Measurements from ENCODE around the gene MINDY1.
A peak's percentile ranks its signal among the peaks of the same experiment; 100 is the strongest.

MINDY1 gene, protein sequence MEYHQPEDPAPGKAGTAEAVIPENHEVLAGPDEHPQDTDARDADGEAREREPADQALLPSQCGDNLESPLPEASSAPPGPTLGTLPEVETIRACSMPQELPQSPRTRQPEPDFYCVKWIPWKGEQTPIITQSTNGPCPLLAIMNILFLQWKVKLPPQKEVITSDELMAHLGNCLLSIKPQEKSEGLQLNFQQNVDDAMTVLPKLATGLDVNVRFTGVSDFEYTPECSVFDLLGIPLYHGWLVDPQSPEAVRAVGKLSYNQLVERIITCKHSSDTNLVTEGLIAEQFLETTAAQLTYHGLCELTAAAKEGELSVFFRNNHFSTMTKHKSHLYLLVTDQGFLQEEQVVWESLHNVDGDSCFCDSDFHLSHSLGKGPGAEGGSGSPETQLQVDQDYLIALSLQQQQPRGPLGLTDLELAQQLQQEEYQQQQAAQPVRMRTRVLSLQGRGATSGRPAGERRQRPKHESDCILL
- 5.3 to 16.7 reads per million in 2 experiments for total RNA-seq

DNA sequence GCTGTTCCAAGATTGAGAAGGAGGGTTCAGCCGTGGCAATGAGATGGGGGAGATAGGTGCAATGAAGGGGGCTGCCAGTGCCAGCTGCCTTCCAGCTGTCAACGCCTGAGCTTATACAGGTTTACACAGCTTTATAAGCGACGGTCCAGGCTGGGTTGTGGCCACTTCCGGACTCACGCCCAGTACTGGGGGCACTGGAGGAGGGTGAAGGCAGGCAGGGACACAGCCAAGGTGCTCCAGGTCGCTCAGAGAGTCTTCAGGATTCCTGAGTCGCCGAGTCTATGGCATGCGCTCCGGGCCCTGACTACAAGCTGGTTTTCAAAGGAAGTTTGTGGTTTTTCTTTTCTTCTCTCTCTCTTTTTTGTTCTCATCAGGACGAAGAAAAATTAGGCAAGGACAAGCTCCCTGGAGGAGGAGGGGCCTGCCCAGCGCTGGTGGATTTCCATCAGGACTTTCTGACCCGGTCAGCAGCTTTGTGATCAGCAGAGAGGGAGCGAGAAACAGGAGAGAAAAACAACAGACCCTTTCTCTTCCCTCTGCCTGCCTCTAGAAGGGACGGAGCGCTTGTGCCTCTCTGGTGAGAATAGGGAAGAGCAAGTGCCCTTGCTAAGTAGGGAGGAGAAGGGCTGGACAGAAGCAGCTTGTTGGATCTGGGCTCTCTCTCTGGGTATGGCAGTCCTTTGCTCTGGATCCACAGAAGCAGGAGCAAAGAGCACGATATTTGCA, at the start of gene MINDY1:
MINDY1 (minus strand) TSS at position 576 of the 726 bp plus-strand sequence. CDS start 4,285 bp downstream, outside the sequence.
- DNase-seq (ENCODE audit: low read depth) = no peak

DNA sequence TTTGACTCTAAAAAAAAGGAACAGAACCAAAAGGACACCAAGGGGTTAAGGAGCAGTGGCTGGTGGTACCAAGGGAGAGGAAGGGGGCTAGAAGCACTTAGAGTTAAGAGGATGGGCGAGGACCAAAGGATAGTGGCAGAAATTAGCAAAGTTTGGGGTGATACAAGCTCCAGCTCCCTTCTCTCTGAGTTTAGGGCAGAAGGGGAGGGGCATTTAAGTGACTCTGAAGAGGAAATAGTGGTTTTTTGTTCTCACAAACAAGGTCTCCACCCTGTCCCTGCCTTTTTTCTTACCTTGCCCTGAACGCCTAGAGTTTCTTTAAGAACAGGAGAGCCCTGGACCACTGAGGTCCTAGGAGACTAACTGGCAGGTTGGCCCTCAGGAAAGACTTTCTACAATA, 49.4 kb upstream of the MINDY1 start:
- DNase-seq (ENCODE audit: low read depth) = no peak

GRCh38 chr1:151055581-151055980, 48.9 kb upstream of the MINDY1 start:
- no peak for DNase-seq (ENCODE audit: low read depth)

DNA sequence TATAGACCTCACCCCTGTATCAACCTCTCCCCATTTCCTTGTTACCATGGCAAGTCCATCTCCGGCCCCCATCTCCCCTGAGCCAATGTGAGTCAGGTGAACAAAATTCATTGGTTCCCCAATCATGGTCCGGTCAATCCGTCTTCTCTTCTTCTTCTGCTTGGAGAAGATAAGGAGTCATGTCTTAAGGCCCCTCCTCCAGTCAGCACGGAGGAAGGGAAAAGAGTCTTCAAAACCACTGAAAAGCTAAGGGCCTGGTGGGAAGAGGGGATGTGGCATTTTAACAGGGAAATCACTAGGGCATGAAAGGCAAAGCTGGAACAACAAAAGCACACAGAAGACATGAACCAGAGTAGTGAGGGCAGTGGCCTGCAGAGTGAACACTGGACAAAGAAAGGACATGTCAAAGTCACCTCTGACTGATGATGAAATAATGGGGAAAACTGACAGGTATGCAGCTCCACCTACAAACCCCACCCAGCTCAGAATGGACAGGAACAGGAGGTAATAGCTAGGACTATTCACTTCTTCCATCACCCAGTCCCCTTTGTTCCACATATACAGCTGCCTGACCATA, 48.4 kb upstream of the MINDY1 start:
- DNase-seq (ENCODE audit: low read depth) = no peak

DNA sequence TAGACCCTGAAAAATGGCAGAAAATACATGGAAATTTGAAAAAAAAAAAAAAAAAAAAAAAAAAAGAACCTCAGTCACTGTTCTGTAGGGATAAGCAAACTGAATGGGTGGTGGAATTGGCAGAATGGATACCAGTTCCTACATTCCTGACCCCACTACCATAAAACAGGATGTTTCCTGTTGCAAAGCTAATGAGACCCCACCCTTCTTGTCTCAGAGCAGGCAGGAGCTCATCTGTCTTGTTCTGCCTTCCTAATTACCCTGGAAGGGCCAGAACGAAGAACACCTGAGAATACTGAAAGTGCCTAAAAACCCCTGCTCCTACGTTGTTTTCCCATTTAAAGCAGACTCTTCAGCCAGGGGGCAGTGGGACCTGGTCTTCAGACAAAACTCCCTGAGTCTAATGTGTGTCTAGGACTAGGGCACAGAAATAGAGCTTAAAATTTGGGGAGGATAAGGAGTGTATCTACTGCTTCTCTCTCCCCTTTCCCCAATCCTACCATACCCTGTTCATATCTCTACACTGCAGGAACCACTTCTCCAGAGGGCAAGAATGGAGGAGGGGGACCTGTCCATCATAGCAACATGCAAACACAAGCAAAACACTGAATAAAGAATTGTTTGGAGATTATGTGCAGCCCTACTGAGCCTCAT, 44.8 kb upstream of the MINDY1 start:
- DNase-seq (ENCODE audit: low read depth) = no peak

DNA sequence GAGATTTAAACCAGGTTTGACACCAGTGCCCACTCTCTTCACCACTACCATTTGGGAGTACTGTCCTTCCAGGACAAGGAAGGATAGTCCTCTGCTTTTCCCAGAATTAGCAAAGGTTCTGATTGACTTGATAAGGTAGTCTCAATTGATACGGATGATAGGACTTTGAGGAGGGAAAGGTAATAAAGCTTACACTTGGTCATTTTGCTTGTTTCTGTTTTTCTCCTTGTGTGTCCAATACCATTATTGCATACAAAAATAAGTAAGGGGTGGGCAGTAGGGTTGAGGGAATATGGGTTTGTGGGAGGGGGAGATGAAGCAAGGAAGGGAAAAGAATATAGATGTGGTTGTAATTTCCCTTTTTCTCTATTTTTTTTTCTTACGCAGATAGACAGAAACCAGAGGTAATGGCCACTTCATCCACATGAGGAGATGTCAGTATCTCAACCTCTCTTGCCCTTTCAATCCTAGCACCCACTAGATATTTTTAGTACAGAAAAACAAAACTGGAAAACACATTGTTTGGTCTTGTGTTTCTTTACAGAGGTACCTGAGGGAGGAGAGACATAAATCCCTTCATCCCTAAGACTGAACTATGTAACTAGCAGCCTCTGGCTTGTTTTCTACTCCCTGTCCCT, 43.5 kb upstream of the MINDY1 start:
- no peak for DNase-seq (ENCODE audit: low read depth)

DNA sequence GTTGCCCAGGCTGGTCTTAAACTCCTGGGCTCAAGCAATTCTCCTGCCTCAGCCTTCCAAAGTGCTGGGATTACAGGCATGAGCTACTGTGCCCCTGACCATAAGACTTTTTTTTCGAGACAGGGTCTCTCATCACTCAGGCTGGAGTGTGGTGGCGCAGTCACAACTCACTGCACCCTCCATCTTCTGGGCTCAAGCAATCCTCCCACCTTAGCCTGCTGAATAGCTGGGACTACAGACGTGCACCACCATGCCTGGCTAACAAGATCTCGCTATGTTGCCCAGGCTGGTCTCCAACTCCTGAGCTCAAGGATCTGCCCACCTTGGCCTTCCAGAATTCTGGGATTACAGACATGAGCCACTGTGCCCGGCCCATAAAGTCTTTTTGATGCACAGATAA, 42.8 kb upstream of the MINDY1 start:
- DNase-seq (ENCODE audit: low read depth) = no peak

- DNase-seq (ENCODE audit: low read depth) = no peak
Observed at GRCh38 chr1:151048645-151049032, 41.9 kb upstream of the MINDY1 start.

DNA sequence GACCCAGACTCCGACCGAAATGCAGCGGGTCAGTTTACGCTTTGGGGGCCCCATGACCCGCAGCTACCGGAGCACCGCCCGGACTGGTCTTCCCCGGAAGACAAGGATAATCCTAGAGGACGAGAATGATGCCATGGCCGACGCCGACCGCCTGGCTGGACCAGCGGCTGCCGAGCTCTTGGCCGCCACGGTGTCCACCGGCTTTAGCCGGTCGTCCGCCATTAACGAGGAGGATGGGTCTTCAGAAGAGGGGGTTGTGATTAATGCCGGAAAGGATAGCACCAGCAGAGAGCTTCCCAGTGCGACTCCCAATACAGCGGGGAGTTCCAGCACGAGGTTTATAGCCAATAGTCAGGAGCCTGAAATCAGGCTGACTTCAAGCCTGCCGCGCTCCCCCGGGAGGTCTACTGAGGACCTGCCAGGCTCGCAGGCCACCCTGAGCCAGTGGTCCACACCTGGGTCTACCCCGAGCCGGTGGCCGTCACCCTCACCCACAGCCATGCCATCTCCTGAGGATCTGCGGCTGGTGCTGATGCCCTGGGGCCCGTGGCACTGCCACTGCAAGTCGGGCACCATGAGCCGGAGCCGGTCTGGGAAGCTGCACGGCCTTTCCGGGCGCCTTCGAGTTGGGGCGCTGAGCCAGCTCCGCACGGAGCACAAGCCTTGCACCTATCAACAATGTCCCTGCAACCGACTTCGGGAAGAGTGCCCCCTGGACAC, 41.4 kb upstream of the MINDY1 start:
- DNase-seq (ENCODE audit: low read depth) = peak; percentile 31

GRCh38 chr1:151047591-151047924, 40.9 kb upstream of the MINDY1 start, which contains the start of gene C1orf56:
Gene C1orf56, plus strand, starts transcription at chr1:151047751. Its CDS starts 97 bp downstream, at chr1:151047848.
- peak; percentile 30 for DNase-seq (ENCODE audit: low read depth)

GRCh38 chr1:151043163-151043562, 36.5 kb upstream of the MINDY1 start:
- DNase-seq (ENCODE audit: low read depth) = no peak

DNA sequence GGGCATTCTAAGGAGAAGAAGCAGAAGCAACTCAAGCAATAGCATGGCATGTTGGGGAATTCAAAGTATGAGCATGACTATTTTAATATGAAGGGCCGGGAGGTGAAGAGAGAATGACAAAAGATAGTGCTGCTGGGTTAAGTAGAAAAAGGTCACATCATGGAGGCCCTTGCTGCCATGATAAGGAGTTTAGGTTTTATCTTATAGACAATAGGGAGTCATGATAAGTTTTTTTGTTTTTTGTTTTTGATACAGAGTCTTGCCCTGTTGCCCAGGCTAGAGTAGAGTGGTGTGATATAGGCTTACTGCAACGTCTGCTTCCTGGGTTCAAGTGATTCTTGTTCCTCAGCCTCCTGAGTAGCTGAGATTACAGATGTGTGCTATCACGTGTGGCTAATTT, 32.8 kb upstream of the MINDY1 start:
- DNase-seq (ENCODE audit: low read depth) = no peak

- no peak for DNase-seq (ENCODE audit: low read depth)
Observed at GRCh38 chr1:151037032-151037431, 30.3 kb upstream of the MINDY1 start.

- DNase-seq (ENCODE audit: low read depth) = no peak
Observed at GRCh38 chr1:151036356-151036755, 29.7 kb upstream of the MINDY1 start, which contains the start of gene BNIPL. Gene BNIPL, plus strand, starts transcription at chr1:151036586. Its CDS starts 140 bp downstream, at chr1:151036726.

- DNase-seq (ENCODE audit: low read depth) = no peak
Observed at GRCh38 chr1:151035167-151035566, 28.5 kb upstream of the MINDY1 start.

GRCh38 chr1:151032164-151032563, 25.5 kb upstream of the MINDY1 start:
- DNase-seq (ENCODE audit: low read depth) = no peak

DNA sequence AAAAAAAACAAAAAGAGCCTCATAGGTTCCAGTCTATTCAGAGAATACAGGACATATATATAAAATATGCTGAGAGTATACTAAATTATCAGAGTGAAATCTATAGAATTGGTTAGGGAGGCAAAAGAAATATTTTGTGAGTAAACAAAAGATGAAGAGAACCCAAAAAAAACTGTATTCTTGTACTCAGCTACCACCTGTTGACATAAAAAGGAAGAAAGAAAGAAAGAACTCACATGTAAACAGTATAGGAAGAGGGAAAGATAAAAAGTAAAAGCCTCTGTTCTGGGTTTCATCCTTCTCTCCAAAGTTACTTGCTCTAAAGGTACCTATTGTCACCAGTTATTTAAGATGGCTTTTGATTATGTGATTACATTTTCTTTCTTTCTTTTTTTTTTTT, 19.8 kb upstream of the MINDY1 start:
- no peak for DNase-seq (ENCODE audit: low read depth)

- DNase-seq (ENCODE audit: low read depth) = peak; percentile 79
Observed at GRCh38 chr1:151024540-151025146, 17.9 kb upstream of the MINDY1 start.

GRCh38 chr1:151013518-151013917, 6.8 kb upstream of the MINDY1 start:
- DNase-seq (ENCODE audit: low read depth) = no peak

- no peak for DNase-seq (ENCODE audit: low read depth)
Observed at GRCh38 chr1:151012684-151013471, 6.2 kb upstream of the MINDY1 start.
